WERI-Rb-1 (cell line): Measurements from ENCODE around the gene CBFA2T3.

Experiments used
- DNase-seq: peaks from one replicate; pipeline ENCODE4 v3.0.0-alpha.2; 2020
- H3K27ac ChIP-seq: fragments of 250-450 bp; sonication (Bioruptor Pico); 2 replicates; pipeline ENCODE4 v1.5.1; 2020; ENCODE audit warnings: mild to moderate bottlenecking, moderate library complexity
- H3K27me3 ChIP-seq: fragments of 250-450 bp; sonication (Bioruptor Pico); 2 replicates; pipeline ENCODE4 v1.5.1; 2021; ENCODE audit warnings: mild to moderate bottlenecking, low read depth, moderate library complexity; ENCODE audit not compliant: insufficient read depth, severe bottlenecking
- H3K36me3 ChIP-seq: fragments of 250-450 bp; sonication (Bioruptor Pico); 2 replicates; pipeline ENCODE4 v1.5.1; 2020; ENCODE audit warnings: mild to moderate bottlenecking, moderate library complexity
- H3K4me3 ChIP-seq: 2 replicates; pipeline ENCODE4 v1.5.1; 2011; ENCODE audit warnings: low read depth, mild to moderate bottlenecking, control low read depth, low read length
- H3K9me3 ChIP-seq: fragments of 250-450 bp; sonication (Bioruptor Pico); 2 replicates; pipeline ENCODE4 v1.5.1; 2021; ENCODE audit warnings: mild to moderate bottlenecking, moderate library complexity; ENCODE audit not compliant: severe bottlenecking
- TF ChIP-seq, protein P1 (sequence below): IDR thresholded peaks from 2 replicates; pipeline ENCODE4 v1.5.1; 2011; ENCODE audit warnings: low read depth, mild to moderate bottlenecking, control low read depth, inconsistent platforms, low read length

Gene CBFA2T3

DNA sequence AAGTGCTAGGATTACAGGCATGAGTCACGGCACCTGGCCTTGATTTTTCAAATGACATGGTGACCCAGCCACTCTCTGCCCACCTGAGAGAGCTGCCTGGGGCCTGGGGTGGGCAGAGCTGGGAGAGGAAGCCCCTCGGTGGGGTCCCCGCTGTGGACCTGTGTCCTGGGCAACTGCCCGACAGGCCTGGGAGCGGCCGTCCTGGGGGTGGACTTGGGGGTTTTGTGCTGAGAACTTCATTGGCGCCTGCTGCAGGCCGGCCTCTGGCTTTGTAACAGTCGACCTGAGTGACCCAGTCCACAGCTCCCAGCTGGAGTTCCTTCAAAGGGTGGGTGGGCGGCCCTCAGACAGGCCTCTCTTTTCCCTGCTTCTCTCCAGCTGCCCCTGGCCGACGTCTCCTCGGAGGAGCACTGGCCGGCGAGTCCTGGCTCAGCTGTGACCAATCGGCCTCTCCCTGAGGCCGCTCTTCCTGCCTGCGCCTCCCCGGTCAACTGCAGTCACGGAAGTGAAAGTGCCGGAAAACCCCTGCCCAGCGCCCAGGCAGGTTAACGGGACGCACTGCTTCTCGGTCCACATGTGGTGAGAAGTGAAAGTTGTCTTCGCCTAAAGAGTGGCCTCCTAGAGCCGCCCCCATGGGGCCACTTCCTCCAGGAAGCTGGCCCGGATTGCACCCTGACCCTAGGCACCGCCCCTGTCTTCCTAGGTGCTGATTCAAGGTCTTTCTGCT, 5.5 kb downstream of the CBFA2T3 start:
- H3K9me3 ChIP-seq, result no peaks in the 10 kb centered on the region
- TF ChIP-seq, protein P1, sequence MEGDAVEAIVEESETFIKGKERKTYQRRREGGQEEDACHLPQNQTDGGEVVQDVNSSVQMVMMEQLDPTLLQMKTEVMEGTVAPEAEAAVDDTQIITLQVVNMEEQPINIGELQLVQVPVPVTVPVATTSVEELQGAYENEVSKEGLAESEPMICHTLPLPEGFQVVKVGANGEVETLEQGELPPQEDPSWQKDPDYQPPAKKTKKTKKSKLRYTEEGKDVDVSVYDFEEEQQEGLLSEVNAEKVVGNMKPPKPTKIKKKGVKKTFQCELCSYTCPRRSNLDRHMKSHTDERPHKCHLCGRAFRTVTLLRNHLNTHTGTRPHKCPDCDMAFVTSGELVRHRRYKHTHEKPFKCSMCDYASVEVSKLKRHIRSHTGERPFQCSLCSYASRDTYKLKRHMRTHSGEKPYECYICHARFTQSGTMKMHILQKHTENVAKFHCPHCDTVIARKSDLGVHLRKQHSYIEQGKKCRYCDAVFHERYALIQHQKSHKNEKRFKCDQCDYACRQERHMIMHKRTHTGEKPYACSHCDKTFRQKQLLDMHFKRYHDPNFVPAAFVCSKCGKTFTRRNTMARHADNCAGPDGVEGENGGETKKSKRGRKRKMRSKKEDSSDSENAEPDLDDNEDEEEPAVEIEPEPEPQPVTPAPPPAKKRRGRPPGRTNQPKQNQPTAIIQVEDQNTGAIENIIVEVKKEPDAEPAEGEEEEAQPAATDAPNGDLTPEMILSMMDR, result no peak
- H3K36me3 ChIP-seq, result no peaks in the 10 kb centered on the region
- H3K27ac ChIP-seq, result no peak overlapping the region
- DNase-seq, result no peak
- H3K27me3 ChIP-seq, result no peaks in the 10 kb centered on the region
- no peak overlapping the region for H3K4me3 ChIP-seq

DNA sequence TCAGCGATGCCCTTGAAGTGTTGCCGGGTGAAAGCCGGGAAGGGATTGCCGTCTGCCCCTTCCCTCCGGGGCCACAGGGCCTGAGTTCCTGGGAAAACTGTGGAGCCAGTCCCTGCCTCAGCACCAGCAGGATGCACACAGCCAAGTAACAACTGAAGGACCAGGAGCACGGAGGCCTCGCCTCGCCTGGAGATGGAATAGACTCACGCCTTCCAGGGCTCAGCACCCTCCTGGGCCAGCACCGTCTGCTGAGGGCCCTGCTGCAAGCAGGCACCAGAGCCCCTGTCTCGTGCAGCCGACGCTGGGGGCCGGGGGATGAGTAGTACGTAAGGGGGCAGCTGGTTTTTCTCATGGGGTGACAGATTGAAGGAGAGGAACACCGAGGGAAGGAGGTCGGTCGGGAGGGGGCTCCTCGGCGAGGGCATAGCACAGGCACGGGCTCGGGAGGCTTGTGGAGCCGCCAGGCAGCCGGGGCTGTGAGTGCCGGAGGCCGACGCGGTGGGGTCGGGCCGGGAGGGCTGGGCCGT, 6.4 kb downstream of the CBFA2T3 start:
- H3K27ac ChIP-seq, result no peak overlapping the region
- DNase-seq, result no peak
- H3K36me3 ChIP-seq, result no peaks in the 10 kb centered on the region
- no peaks in the 10 kb centered on the region for H3K27me3 ChIP-seq
- TF ChIP-seq, protein P1, result no peak
- H3K9me3 ChIP-seq, result no peaks in the 10 kb centered on the region
- no peak overlapping the region for H3K4me3 ChIP-seq

DNA sequence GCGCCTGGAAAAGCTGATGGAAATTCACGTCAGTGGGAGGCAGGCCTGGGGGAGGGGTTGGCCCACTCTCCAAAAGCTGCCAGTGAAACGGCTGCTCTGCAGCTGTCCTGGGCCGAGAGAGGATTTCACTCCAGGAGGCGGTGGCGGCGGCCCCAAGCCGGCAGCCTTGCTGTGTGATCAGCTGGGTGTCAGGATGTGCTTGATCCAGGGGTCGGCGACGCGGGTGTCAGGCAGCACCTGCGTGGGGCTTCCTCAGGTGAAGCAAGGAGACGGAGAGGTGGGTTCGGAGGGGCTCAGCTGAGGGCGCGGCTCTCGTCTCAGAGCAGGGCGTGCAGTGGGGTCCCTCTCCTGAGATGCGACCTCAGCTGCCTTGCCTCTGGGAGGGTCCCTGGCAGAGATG, 7.0 kb downstream of the CBFA2T3 start:
- Histone ChIP-seq H3K36me3 (no peaks in the 10 kb centered on the region), H3K4me3 (no peak overlapping the region), H3K27ac (no peak overlapping the region), H3K9me3 (no peaks in the 10 kb centered on the region), H3K27me3 (no peaks in the 10 kb centered on the region)
- TF ChIP-seq, protein P1, result no peak
- DNase-seq, result no peak

- H3K9me3 ChIP-seq, result no peaks in the 10 kb centered on the region
- H3K27me3 ChIP-seq, result no peaks in the 10 kb centered on the region
- no peak for DNase-seq
- H3K4me3 ChIP-seq, result no peak overlapping the region
- TF ChIP-seq, protein P1, result no peak
- H3K36me3 ChIP-seq, result no peaks in the 10 kb centered on the region
- no peak overlapping the region for H3K27ac ChIP-seq
Measured at GRCh38 chr16:88969361-88969831, 7.6 kb downstream of the CBFA2T3 start.

GRCh38 chr16:88968589-88969280, 8.3 kb downstream of the CBFA2T3 start:
- Histone ChIP-seq H3K9me3 (no peaks in the 10 kb centered on the region), H3K36me3 (no peaks in the 10 kb centered on the region), H3K27ac (no peak overlapping the region), H3K27me3 (no peaks in the 10 kb centered on the region), H3K4me3 (no peak overlapping the region)
- DNase-seq, result no peak
- TF ChIP-seq, protein P1, result no peak
